Stimulated activated CD8-positive, alpha-beta memory T cell treated with anti-CD3 and anti-CD28 coated beads, Interleukin-15, amount 100 ng/mL, for 48 hours (primary cell): ENCODE results near the gene UHRF1.
"Not testable (repeated sequence)": the region's sequence is repeated elsewhere in the genome, so short reads cannot be mapped to it uniquely, and the experiment has no call there.

Experiments
- DNase-seq, 2 donors: peaks; one replicate each; pipeline ENCODE4 v3.0.0-alpha.2; 2020; ENCODE audit warnings: low read depth in 2 of 2

The UHRF1 gene

GRCh38 chr19:4909156-4909896, at the start of gene UHRF1:
Gene UHRF1 (plus strand): TSS chr19:4909501. CDS start chr19:4910886, 1,385 bp downstream.
- peak; percentile 80 for DNase-seq

GRCh38 chr19:4859697-4860096, 49.6 kb upstream of the UHRF1 start:
- no peak for DNase-seq

GRCh38 chr19:4861147-4861546, 48.2 kb upstream of the UHRF1 start:
- no peak for DNase-seq

- DNase-seq: peak in 1 of 2 donors; percentile 21
Observed at GRCh38 chr19:4866595-4867424, 42.5 kb upstream of the UHRF1 start.

GRCh38 chr19:4867534-4868285, 41.6 kb upstream of the UHRF1 start, which contains the start of gene PLIN3:
Gene PLIN3 (minus strand): TSS chr19:4867667. CDS start chr19:4861394, 6,273 bp downstream.
- DNase-seq: peak; percentile 83 to 88

- no peak for DNase-seq
Observed at GRCh38 chr19:4868286-4868834, 40.9 kb upstream of the UHRF1 start.

GRCh38 chr19:4870025-4870700, 39.1 kb upstream of the UHRF1 start:
- DNase-seq: peak in 1 of 2 donors; percentile 25

- no peak for DNase-seq
Observed at GRCh38 chr19:4871711-4872110, 37.6 kb upstream of the UHRF1 start.

GRCh38 chr19:4873930-4874329, 35.4 kb upstream of the UHRF1 start:
- no peak for DNase-seq

GRCh38 chr19:4877753-4878490, 31.4 kb upstream of the UHRF1 start:
- no peak for DNase-seq

- peak in 1 of 2 donors; percentile 11 for DNase-seq
Observed at GRCh38 chr19:4878491-4878968, 30.8 kb upstream of the UHRF1 start.

- no peak for DNase-seq
Observed at GRCh38 chr19:4879041-4879440, 30.3 kb upstream of the UHRF1 start.

- DNase-seq: not testable (repeated sequence)
Observed at GRCh38 chr19:4882874-4883273, 26.4 kb upstream of the UHRF1 start.

- not testable (repeated sequence) for DNase-seq
Observed at GRCh38 chr19:4884993-4885392, 24.3 kb upstream of the UHRF1 start.

- DNase-seq: not testable (repeated sequence)
Observed at GRCh38 chr19:4887803-4888202, 21.5 kb upstream of the UHRF1 start.

- no peak for DNase-seq
Observed at GRCh38 chr19:4889034-4889815, 20.1 kb upstream of the UHRF1 start.

- DNase-seq: no peak
Observed at GRCh38 chr19:4891066-4891465, 18.2 kb upstream of the UHRF1 start.

- DNase-seq: not testable (repeated sequence)
Observed at GRCh38 chr19:4892962-4893361, 16.3 kb upstream of the UHRF1 start.

GRCh38 chr19:4896372-4896771, 12.9 kb upstream of the UHRF1 start:
- DNase-seq: no peak
